Measurements from ENCODE around the gene ZMYND10. TPM values are rescaled to one million over a fixed set of nuclear protein-coding genes. Genes with fewer than 3 reads are reported as not detected.

The ZMYND10 gene
- polyA plus RNA-seq, 1 donor (not counting 4 experiments of a cell fraction or from before 2014, with no cell fraction given), result 0.21 TPM

DNA sequence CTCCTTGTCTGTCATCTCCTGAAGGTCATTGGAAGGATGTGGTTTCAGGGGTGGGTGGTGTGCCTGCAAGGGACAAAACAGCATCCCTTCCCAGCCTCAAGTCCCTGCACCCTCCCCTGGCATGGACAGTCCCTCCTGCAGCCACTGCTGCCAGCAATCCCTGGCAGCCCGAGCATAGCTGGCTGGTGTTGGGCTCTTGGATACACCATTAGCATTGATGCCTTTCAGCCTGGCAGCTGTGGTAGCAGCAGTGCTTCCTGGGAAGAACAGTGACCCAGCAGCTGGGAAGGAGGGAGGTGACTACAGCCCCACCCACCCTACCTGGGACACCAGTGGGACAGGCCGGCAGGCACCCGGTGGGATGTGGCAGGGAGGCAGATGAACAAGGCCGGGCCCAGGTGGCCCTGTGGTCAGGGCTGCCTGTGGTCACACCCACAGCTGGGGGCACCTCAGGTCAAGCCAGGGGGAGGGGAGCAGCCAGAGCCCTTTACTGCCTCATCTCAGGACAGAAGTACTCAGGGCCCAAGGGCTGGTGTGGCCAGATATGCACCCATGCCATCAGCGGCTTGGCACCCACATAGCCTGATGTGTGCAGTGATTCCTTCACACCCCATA is 46.7 kb upstream of the ZMYND10 start:
- TF ChIP-seq, protein P1, sequence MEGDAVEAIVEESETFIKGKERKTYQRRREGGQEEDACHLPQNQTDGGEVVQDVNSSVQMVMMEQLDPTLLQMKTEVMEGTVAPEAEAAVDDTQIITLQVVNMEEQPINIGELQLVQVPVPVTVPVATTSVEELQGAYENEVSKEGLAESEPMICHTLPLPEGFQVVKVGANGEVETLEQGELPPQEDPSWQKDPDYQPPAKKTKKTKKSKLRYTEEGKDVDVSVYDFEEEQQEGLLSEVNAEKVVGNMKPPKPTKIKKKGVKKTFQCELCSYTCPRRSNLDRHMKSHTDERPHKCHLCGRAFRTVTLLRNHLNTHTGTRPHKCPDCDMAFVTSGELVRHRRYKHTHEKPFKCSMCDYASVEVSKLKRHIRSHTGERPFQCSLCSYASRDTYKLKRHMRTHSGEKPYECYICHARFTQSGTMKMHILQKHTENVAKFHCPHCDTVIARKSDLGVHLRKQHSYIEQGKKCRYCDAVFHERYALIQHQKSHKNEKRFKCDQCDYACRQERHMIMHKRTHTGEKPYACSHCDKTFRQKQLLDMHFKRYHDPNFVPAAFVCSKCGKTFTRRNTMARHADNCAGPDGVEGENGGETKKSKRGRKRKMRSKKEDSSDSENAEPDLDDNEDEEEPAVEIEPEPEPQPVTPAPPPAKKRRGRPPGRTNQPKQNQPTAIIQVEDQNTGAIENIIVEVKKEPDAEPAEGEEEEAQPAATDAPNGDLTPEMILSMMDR (optimal IDR thresholded peaks at IDR 0.05 in 1 of 3, IDR thresholded peaks at IDR 0.05 in 1 of 3, conservative IDR thresholded peaks at IDR 0.05 in 1 of 3; ENCODE audit: extremely low read depth in 1 of 3, insufficient read depth in 2 of 3, low read length in 3 of 3), result no peak
- no peak for TF ChIP-seq EZH2 (IDR thresholded peaks at IDR 0.05; ENCODE audit: low read length)
- Histone ChIP-seq H3K4me1 (ENCODE audit: control insufficient read depth, extremely low read depth, insufficient read depth, low read length) (peaks cover 11% of the 10 kb centered on the region), H3K27me3 (ENCODE audit: control insufficient read depth, extremely low read depth, insufficient read depth, low read length) (peaks cover 57% of the 10 kb centered on the region), H3K9me1 (ENCODE audit: control insufficient read depth, extremely low read depth, insufficient read depth, low read length) (no peaks in the 10 kb centered on the region), H3K79me2 (ENCODE audit: control insufficient read depth, insufficient read depth, low read length) (no peaks in the 10 kb centered on the region), H3K9ac (ENCODE audit: control insufficient read depth, extremely low read depth, insufficient read depth, low read length) (no peak overlapping the region), H4K20me1 (ENCODE audit: control insufficient read depth, extremely low read depth, insufficient read depth, low read length) (peaks cover 16% of the 10 kb centered on the region), H3K9me3 (ENCODE audit: control insufficient read depth, low read depth, low read length) (no peaks in the 10 kb centered on the region), H3K4me2 (ENCODE audit: control insufficient read depth, extremely low read depth, insufficient read depth, low read depth, low read length) (no peak overlapping the region), H2AFZ (ENCODE audit: control insufficient read depth, low read length) (no peak overlapping the region), H3K4me3 (ENCODE audit: control insufficient read depth in 2 of 3, extremely low read depth in 1 of 3, insufficient read depth in 2 of 3, low read depth in 1 of 3, low read length in 3 of 3) (no peak overlapping the region), H3K36me3 (ENCODE audit: control insufficient read depth in 2 of 2, extremely low read depth in 1 of 2, insufficient read depth in 2 of 2, low read length in 2 of 2) (no peaks in the 10 kb centered on the region), H3K27ac (ENCODE audit: control insufficient read depth, insufficient read depth, low read length) (no peak overlapping the region)
- FAIRE-seq (no peak), DNase-seq (ENCODE audit: low read depth, low spot score) (no peak)
- dilution Hi-C loops (cut with MboI; ENCODE audit: extremely low pct_ligation_motif_present, low sequenced_read_pairs), result no loop called here

DNA sequence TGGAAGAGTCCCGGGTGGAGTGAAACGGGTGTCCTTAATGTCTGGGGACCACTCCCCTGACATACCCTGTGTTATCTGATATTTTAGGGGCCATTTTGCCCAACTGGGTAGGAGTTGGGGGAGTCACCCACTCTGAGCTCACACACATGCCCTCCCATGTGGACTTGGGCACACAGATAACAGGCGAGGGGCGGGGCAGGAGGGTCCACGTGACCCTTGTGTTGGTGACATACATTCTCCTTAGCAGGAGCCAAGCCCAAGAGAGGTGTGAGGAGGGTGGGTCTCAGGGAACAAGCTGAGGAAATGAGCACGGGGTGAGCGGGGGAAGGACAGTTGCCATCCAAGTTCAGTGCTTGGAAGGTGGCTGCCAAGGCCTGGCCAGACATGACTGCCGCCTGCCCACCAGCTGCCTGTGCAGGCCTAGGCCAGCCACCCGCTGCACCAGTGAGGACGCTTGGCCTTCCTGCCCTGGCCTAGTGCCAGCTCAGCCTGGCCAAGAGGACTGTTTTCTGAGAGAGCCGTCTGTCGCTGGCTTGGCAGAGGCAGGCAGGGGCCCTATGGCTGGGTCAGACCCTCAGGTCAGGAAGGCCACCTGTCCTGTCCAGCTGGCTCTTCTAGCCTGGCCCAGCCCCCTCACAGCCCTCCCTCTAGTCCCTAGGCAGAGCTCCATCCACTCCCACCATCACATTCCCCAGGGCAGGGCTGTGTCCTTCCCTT is 45.1 kb upstream of the ZMYND10 start:
- DNase-seq (ENCODE audit: low read depth, low spot score), result no peak
- no peak overlapping the region for H3K9ac ChIP-seq (ENCODE audit: control insufficient read depth, extremely low read depth, insufficient read depth, low read length)
- H3K4me1 ChIP-seq (ENCODE audit: control insufficient read depth, extremely low read depth, insufficient read depth, low read length), result peaks cover 6% of the 10 kb centered on the region
- no peaks in the 10 kb centered on the region for H3K36me3 ChIP-seq (ENCODE audit: control insufficient read depth in 2 of 2, extremely low read depth in 1 of 2, insufficient read depth in 2 of 2, low read length in 2 of 2)
- no peak overlapping the region for H3K27ac ChIP-seq (ENCODE audit: control insufficient read depth, insufficient read depth, low read length)
- no peak overlapping the region for H2AFZ ChIP-seq (ENCODE audit: control insufficient read depth, low read length)
- dilution Hi-C loops (cut with MboI; ENCODE audit: extremely low pct_ligation_motif_present, low sequenced_read_pairs), result no loop called here
- no peaks in the 10 kb centered on the region for H3K9me1 ChIP-seq (ENCODE audit: control insufficient read depth, extremely low read depth, insufficient read depth, low read length)
- no peak overlapping the region for H3K4me3 ChIP-seq (ENCODE audit: control insufficient read depth in 2 of 3, extremely low read depth in 1 of 3, insufficient read depth in 2 of 3, low read depth in 1 of 3, low read length in 3 of 3)
- TF ChIP-seq, protein P1 (optimal IDR thresholded peaks at IDR 0.05 in 1 of 3, IDR thresholded peaks at IDR 0.05 in 1 of 3, conservative IDR thresholded peaks at IDR 0.05 in 1 of 3; ENCODE audit: extremely low read depth in 1 of 3, insufficient read depth in 2 of 3, low read length in 3 of 3), result no peak
- no peak for TF ChIP-seq EZH2 (IDR thresholded peaks at IDR 0.05; ENCODE audit: low read length)
- H3K79me2 ChIP-seq (ENCODE audit: control insufficient read depth, insufficient read depth, low read length), result no peaks in the 10 kb centered on the region
- FAIRE-seq, result peak; percentile 57
- no peaks in the 10 kb centered on the region for H3K9me3 ChIP-seq (ENCODE audit: control insufficient read depth, low read depth, low read length)
- peaks cover 2% of the 10 kb centered on the region for H4K20me1 ChIP-seq (ENCODE audit: control insufficient read depth, extremely low read depth, insufficient read depth, low read length)
- no peak overlapping the region for H3K4me2 ChIP-seq (ENCODE audit: control insufficient read depth, extremely low read depth, insufficient read depth, low read depth, low read length)
- peaks cover 59% of the 10 kb centered on the region for H3K27me3 ChIP-seq (ENCODE audit: control insufficient read depth, extremely low read depth, insufficient read depth, low read length)
